ENCODE data around the gene GATAD1.

Gene GATAD1

DNA sequence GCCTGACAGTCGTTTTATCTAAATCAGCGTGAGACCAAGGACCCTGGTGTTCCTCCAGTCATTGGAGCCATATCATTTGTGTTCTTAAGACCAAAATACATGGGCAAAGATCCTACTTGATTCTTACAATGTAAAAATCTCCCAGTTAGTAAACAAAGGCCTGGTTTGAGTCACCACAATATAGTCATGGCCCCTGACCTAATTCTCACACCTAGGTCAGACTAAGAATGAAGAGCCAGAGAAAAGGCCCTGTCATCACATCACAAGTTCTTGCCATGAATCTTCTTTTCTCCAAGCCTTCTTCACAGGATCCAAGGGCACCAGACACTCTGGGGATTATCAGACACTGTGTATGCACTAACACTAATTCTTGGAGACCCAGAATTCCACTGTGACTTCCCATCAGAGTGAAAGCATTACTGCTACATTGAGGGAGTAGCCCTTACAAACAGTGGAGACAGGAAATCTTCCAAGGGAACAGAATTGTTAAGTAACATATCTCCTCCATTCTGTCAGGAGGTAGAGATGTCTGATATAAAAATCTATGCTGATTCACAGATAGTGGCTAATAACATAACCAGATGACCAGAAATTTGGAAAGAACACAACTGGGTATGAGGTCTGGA is 38.1 kb downstream of the GATAD1 start:
- DNase-seq: no peak

DNA sequence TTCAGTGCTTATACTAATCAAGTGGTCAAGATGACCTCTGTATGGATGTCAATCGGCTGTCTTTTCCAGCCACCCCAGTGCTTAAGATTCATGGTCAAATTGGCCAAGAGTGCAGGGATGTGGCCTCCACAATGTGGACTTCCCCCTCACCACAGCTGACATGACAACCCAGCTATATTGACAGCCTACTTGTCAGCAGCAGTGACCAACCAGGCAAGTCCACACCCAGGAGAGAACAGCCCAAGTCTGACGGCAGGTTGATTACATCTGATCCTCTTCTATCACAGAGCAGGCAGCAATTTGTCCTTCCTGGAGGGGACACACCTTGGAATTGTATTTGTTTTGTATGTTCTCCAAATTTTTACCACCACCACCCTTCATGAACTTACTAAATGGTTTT is 38.7 kb downstream of the GATAD1 start:
- no peak for DNase-seq

DNA sequence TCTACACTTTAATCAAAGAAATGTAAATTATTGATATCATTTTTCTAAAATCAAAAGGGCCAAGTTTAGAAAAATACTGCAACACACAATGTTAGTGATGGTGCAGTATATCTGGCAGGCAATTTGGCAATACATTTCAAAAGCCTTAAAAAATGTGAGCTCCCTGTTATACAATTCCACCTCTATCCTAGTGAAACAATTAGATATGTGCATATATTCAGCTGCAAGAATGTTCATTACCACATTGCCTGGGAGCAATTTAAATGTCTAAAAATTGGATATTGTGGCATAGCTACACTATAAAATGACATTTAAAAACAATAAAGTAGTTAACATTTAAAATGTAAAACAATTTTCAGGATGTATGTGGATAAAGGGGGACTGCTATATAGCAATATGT is 40.5 kb downstream of the GATAD1 start:
- DNase-seq: no peak

DNA sequence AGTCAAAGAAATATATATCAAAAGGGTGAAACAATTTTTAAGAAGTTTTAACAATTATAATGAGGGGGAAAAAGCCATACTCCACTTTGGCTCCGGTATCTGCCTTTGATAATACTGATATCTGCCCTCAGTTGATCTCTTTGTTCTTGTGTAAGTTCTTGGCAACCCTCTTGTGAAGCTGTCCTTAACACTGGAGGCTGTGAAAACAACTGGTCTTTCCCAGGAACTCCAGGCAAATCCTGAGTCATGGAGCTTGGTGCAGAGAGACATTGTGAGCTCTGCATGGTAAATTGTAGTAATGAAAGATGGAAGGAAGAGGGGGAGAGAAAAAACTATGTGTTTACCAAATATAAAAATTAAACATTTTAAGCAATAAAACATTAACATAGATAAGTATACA is 42.4 kb downstream of the GATAD1 start:
- no peak for DNase-seq

DNA sequence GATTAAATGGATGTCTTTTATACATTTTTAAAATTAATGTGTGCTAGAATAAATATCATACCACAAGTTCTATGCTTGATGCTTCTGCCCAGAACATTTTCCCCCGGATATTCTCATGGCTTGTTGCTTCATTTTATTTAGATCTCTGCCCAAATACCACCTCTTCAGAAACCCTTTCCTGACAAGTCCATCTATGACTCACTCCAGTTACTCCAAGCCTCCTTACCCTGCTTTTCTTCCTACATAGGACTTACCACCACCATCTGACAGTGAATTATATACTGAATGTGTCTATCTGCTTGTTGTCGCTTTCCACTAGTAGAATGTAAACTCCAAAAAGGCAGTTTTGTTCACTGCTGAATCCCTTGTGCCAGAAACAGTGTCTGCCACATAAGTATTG is 49.6 kb downstream of the GATAD1 start:
- no peak for DNase-seq

DNA sequence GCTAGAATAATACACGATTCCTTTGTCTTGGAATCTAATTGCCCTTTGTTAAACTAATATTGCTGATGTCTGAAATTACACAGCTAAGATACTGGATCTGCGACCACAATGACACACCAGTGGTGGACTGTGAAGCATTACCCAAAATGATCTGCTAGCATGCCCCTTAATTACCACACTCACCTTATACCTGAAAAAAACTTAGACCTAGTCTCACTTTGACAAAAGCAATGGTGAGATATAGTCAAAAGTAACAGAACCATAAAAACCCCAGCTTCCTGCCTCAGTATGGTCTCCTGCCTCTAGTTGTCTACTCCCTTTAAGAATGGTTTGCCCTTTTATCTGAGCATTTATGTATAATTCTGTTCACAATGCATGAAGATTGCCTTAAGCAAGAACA is 51.3 kb downstream of the GATAD1 start:
- DNase-seq: no peak

DNA sequence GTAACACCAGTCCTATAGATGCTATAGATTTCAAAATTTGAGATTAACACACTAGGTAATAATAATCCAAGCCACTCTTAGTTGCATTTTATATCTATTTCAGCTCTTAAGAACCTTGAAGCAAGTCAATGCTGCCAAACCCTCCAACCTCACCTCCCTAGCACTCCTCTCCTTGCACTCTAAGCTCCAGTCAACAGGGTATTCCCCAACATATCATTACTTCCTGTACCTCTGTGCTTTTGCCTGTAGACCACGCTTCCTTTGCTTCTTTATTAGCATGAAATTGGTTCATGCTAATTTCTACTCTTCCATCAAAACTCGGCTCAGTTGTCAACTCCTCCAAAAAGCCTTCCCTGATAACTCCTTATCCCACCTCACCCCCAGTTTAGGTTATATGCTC is 56.5 kb downstream of the GATAD1 start:
- DNase-seq: no peak

DNA sequence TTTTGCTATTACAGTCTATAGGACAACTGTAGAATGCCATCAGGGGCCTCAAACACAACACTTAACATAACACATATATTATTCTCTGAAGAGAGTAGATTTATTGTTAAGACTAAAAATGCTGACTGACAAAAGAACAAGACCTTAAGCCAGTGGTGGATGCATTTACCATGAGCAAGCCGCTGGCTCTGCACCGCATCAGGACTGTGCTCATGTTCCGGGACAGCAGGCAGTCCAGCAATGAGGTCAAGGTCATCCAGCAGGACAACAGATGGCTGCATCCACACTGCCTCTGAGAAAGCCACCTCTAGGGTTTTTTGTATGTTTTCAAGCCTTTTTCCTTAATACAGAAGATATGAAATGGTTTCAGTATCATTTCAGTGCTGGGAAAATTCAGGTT is 57.3 kb downstream of the GATAD1 start:
- DNase-seq: no peak

DNA sequence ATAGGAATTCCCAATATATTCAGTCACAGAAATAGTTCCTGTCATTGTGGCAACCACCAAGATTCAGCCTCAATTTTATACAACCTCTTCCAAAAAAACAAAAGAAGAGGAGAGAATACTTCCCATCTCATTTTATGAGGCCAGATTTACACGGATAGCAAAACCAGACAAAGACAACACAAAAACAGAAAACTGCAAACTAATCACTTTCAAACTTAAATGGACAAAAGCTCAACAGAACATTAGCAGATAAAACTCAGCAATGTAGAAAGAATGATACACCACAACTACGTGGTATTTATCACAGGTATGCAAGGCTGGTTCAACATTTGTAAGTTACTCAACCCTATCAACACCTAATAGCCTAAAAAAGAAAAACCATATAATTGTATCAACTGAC is 59.1 kb downstream of the GATAD1 start:
- DNase-seq: no peak

DNA sequence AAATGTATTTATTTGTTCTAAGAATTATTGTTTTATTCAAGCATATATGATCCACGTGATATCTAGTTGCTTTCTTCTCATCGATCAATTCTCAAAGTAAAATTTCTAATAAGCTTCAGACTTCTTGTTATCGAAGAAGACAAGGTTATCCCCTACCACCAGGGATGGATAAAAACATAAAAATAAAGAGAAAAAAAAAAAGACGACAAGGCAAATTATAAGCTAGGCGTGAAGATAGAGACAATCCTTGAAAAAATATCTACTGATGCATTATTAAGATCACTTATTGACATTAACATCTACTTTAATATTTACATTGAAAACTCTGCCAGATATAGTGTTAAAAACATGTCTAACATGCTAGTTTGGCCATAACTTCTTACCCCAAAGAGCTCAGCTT is 61.7 kb downstream of the GATAD1 start:
- DNase-seq: no peak

All from activated CD8-positive, alpha-beta memory T cell treated with anti-CD3 and anti-CD28 coated beads, Interleukin-2, amount 50 U/mL, for 48 hours (primary cell).